GM19468 (cell line): ENCODE data around the gene LRRN2.
"Not testable (repeated sequence)": the region's sequence is repeated elsewhere in the genome, so short reads cannot be mapped to it uniquely, and the experiment has no call there.

ENCODE experiments used
- ATAC-seq: cut with Tn5 transposase; IDR thresholded peaks from one replicate; pipeline ENCODE4 v1.9.1; 2021; ENCODE audit warnings: mild to moderate bottlenecking, moderate library complexity, moderate number of reproducible peaks; ENCODE audit not compliant: unreplicated experiment; ENCODE audit errors: extremely low read depth

Gene LRRN2

DNA sequence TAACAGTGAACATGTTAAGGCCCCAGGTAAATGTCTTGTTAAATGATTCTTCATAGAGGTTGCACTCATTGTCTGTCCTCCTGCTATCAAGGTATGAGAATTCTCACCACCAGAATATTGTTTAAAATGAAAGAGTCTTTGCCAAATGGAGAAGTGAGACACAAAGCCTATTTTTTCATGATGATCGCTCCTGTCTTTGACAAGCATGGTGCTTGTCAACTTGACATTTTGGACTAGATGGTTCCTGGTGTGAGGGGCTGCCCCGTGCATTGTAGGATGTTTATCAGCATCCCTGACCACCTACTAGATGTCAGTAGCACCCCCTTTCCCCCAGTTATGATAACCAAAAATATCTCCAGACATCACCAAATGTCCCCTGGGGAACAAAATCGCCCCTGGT, 103.8 kb downstream of the LRRN2 start:
- ATAC-seq = no peak

DNA sequence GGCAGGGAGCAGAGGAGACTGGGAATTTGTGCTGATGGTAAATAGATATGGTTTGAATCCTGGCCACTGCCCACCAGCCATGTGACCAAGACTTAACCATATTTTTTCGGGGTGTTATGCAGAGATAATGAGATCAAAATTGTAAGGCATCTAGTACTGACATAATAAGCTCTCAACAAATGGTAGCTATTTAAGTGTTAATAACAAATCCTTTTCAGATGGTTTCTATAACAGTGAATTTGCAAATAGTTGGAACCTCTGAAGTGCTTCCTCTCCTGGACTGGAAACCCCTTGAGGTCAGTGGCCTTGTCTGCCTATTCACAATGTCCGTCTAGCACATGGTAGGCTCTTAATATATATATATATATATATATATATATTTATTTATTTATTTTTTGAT, 104.7 kb downstream of the LRRN2 start:
- ATAC-seq = no peak

- ATAC-seq = no peak
These were observed 105.9 kb downstream of the LRRN2 start for GRCh38 chr1:204579681-204580080.

DNA sequence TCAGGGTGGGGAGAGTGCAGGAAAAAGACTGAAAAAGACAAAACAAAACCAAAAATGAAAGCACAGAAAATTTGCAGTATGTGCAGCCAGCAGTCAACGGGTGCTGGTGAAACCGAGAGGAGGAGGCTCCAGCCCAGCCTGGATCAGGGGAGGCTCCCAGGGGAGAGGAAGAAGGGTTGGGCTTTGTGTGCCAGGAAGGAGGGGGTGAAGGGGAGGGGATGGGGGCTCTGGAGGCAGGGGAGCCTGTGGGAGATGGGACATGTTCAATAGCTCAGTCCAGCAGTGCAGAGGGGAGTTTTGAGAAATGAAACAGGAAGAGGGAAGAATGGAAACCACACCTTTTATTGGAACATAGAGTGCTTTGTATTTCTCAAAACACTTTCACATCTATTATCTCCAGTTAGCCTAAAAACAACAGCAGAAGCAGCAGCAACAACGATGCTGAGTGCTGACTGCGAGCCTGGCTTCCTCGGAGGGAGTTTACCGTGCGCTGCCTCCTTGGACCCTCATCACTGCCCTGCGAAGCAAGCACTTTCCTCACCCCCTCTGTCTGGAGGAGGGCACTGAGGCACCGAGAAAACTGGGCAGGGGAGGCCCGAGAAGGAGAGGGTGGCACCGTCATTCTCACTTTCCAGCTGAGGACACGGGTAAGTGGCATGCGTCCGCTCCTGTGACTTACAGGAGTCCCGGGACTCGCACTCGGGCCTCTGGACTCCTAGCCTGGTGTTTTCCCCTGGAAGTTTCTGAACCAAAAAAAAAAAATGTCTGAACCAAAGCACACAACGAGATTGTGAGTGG, 106.5 kb downstream of the LRRN2 start:
- peak; percentile 72 for ATAC-seq

GRCh38 chr1:204577794-204578478, 107.6 kb downstream of the LRRN2 start:
- no peak for ATAC-seq

DNA sequence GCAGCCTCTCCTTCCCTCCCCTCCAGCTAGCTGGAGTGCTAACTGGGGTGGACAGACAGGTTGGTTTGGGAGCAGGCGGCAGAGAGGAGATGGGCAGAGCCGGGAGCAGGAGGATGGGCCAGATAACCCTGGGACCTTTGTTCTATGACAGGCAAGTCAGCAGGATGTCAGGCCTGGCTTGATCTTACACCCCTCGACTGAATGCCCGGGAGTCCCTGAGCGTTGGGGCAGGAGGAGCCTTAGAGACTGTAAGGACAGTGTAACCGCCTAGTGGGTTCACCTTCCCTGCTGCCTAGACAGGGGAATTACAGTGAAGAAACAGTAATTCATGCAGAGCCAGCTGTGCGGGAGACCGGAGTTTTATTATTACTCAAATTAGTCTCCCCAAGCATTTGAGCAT, 109.1 kb downstream of the LRRN2 start:
- ATAC-seq = no peak

DNA sequence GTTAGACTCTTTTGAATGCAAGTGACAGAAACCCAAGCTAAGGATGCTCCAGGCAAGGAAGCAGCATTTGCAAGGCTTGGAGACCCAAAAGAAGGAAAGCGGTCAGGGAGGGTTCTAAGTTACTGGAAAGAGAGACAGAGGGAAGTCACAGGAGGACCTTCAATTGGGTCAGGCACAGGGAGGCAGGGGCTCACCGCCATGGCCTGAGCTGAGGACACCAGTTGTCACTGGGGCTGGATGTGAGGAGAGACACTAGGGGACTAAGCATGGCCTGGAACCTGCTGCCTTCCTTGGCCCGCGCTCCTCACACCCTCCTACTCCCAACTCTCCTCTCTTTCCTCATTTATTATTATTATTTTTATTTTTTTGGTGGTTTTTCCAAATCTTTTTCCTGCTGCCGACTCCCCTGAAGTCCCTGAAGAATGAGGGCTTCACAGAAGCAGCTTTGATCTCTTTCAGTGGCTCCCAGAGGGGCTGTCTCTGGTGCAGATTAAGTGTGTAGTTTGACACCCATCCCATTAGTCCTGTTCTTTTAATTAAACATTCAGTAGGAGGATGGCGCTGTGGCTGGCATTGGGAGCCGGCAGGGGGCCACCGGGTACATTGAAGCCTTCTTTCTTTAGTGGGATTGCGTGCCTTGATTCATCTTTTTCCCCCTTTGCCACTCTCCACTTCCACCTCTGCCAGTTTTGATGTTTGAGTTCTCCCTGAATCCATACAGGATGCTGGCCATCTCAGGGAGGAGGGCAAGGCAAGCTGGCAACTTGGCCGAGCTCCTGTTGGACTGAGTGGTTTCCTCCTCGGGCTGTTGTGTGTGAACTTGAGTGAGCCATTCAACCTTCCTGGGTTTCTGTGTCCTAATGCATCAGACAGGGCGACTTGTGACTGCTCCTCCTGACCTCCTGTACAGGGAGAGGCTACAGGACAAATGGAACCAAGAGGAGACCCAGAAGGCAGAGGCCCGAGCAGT, 110.0 kb downstream of the LRRN2 start:
- ATAC-seq = no peak

DNA sequence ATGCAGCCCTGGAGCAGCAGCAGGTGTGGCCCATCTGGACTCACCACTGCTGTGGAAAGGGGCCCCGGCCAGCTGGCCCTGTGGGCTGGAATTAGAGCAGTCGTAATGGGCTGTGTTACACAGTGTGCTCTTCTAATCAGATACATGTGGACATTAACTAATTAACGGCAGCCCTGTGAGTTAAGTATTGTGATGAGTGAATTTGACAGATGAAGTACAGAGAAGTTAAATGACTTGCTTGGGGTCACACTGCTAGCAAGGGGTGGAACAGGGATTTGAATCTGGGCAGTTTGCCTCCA, 110.7 kb downstream of the LRRN2 start:
- ATAC-seq = no peak

- no peak for ATAC-seq
These were observed 111.3 kb downstream of the LRRN2 start for GRCh38 chr1:204574016-204574864.

DNA sequence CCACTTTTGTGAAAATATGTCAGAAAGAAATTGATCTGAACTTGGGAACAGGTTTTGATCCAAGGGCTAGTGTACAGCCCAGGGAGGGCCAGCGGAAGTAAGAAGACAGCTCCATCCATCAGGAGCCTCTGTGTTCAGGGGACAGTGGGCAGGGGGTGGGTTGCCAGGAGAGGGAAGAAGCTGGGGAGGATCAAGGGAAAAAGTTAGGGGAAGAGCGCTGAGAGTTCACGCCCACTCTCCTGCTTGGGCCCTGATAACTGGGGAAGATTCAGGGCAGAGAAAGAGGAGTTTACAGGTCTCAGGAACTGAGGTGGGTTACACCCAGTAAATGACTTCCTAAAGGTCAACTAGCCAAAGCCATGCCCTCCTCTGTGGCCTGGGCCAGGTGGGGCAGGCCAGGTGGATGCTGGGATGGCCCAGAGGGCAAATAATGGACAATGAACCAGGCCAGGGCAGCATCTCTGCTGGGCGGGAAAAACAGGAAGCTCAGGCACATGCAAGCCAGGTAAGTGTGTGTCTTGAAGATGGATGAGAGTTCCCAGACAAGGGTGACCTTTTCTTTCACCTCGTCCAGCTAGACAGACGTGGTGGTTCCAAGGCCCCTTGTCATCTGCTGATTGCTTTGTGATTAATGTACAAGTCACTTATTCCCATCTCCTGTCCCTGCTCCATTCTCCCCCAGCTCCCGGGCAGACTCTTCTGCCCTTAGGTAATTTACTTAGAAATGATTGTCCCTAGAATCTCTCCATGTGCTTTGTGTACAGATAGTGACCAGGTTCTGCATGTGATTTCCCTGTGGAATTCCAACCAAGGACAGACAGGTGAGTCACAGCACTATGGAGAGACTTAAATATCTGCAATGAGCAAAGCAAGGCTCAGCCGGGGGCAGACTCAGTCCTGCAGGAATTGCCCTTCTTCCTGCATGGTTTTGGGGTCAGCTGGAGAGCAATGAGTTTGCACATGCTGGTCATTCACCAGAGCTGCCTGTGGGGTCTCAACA, 112.3 kb downstream of the LRRN2 start:
- no peak for ATAC-seq

- ATAC-seq = no peak
These were observed 113.9 kb downstream of the LRRN2 start for GRCh38 chr1:204571631-204572030.

- ATAC-seq = no peak
These were observed 114.4 kb downstream of the LRRN2 start for GRCh38 chr1:204571128-204571527.

- ATAC-seq = not testable (repeated sequence)
These were observed 115.5 kb downstream of the LRRN2 start for GRCh38 chr1:204570021-204570420.

- no peak for ATAC-seq
These were observed 116.1 kb downstream of the LRRN2 start for GRCh38 chr1:204569478-204569877.

DNA sequence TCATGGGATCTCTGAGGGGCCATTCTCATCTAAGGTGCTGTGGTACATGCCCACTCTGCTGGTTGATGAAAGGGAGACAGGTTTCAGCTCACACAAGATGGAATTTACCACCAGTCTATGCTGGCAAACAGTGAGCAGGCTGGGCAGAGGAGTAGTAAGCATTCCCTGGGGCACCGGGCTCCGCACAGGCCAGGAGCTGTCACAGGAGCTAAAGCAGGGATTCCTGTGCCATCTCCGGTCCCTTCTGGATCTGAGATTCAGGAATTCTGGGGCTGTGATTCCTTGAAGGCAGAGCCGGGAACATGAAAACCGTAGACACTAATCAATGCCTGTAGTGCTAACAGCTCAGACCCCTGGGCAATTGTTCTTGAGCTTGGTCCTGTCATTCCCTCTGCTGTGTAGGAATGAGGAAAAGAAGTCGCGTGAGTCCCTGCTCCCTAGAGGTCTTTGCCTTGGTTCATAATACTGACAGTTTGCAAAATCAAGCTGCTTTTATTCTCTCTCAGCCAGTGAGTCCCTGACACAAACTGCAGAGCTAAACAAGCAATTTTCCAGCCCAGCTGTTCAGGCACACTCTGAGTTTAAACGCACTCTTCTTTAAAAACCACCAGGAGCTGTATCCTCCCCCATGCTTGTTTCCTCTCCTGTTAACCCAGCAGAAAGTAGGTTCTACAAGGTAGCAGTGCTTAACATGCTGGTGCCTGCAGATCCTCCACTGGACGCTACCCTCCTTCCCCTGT, 116.8 kb downstream of the LRRN2 start:
- ATAC-seq = no peak
